ENCODE results near the gene SCN2B.

SCN2B gene

GRCh38 chr11:118142081-118142480 lies 34.4 kb downstream of the SCN2B start:
- DNase-seq, result peak in 1 of 10 donors; percentile 21
- intact Hi-C loops (cut with DNase I), result no loop called here

GRCh38 chr11:118139578-118139977 lies 36.9 kb downstream of the SCN2B start:
- DNase-seq, result no peak
- intact Hi-C loops (cut with DNase I), result no loop called here

GRCh38 chr11:118138839-118139420 lies 37.5 kb downstream of the SCN2B start:
- DNase-seq, result no peak
- intact Hi-C loops (cut with DNase I), result no loop called here

GRCh38 chr11:118136801-118137200 lies 39.6 kb downstream of the SCN2B start:
- intact Hi-C loops (cut with DNase I), result no loop called here

GRCh38 chr11:118136341-118136740 lies 40.1 kb downstream of the SCN2B start:
- intact Hi-C loops (cut with DNase I), result no loop called here
- DNase-seq, result no peak

More at GRCh38 chr11:118136801-118137200, 39.6 kb downstream of the SCN2B start:
- DNase-seq, result no peak

GRCh38 chr11:118135796-118136165 lies 40.7 kb downstream of the SCN2B start:
- intact Hi-C loops (cut with DNase I), result no loop called here
- no peak for DNase-seq

- intact Hi-C loops (cut with DNase I), result no loop called here
- no peak for DNase-seq
Measured at GRCh38 chr11:118135051-118135795, 41.2 kb downstream of the SCN2B start.

- intact Hi-C loops (cut with DNase I), result no loop called here
- DNase-seq, result no peak
Measured at GRCh38 chr11:118133816-118134215, 42.6 kb downstream of the SCN2B start.

- intact Hi-C loops (cut with DNase I), result no loop called here
- DNase-seq, result peak in 3 of 10 donors; percentile 40 to 80 (median 61)
Measured at GRCh38 chr11:118132385-118133151, 43.9 kb downstream of the SCN2B start.

GRCh38 chr11:118129471-118130172 lies 46.8 kb downstream of the SCN2B start:
- no peak for DNase-seq
- intact Hi-C loops (cut with DNase I), result no loop called here

GRCh38 chr11:118128721-118129470 lies 47.5 kb downstream of the SCN2B start:
- intact Hi-C loops (cut with DNase I), result no loop called here
- DNase-seq, result no peak

- intact Hi-C loops (cut with DNase I), result no loop called here
Measured at GRCh38 chr11:118128310-118128709, 48.1 kb downstream of the SCN2B start.

GRCh38 chr11:118126082-118126838 lies 50.2 kb downstream of the SCN2B start:
- DNase-seq, result no peak
- intact Hi-C loops (cut with DNase I), result no loop called here

More at GRCh38 chr11:118128310-118128709, 48.1 kb downstream of the SCN2B start:
- no peak for DNase-seq

- DNase-seq, result no peak
- intact Hi-C loops (cut with DNase I), result no loop called here
Measured at GRCh38 chr11:118124929-118125535, 51.4 kb downstream of the SCN2B start.

GRCh38 chr11:118120793-118121192 lies 55.6 kb downstream of the SCN2B start:
- intact Hi-C loops (cut with DNase I), result no loop called here
- DNase-seq, result no peak

- intact Hi-C loops (cut with DNase I), result no loop called here
- peak in 1 of 10 donors; percentile 45 for DNase-seq
Measured at GRCh38 chr11:118117790-118118601, 58.4 kb downstream of the SCN2B start.

GRCh38 chr11:118115048-118115447 lies 61.4 kb downstream of the SCN2B start:
- DNase-seq, result peak in 1 of 10 donors; percentile 41
- intact Hi-C loops (cut with DNase I), result no loop called here

GRCh38 chr11:118114266-118114665 lies 62.2 kb downstream of the SCN2B start:
- intact Hi-C loops (cut with DNase I), result no loop called here
- peak in 1 of 10 donors; percentile 27 for DNase-seq

Data from posterior cingulate gyrus (tissue), 11 donors.